SU-DHL-6 (cell line): ENCODE data around the gene UHRF2.

Experiments used
- CTCF ChIP-seq: fragments of 200-600 bp; sonication (generic); IDR thresholded peaks from one replicate; pipeline ENCODE4 v1.5.1; 2017; ENCODE audit warnings: antibody characterized with exemption, mild to moderate bottlenecking, low read length, moderate library complexity; ENCODE audit not compliant: insufficient read depth, poor library complexity, severe bottlenecking
- EZH2phosphoT487 ChIP-seq: fragments of 200-600 bp; sonication (generic), shearing (Covaris generic); conservative IDR thresholded peaks from 2 replicates; pipeline ENCODE4 v1.6.1; 2018; ENCODE audit warnings: mild to moderate bottlenecking, antibody characterized with exemption, low read length, moderate library complexity, mixed read lengths

GRCh38 chr9:6498982-6499381 is 86.0 kb downstream of the UHRF2 start:
- no peak for TF ChIP-seq CTCF
- TF ChIP-seq EZH2phosphoT487 = no peak
